Natural killer cell (primary cell): ENCODE results near the gene MITF. TPM values are rescaled to one million over a fixed set of nuclear protein-coding genes. Genes with fewer than 3 reads are reported as not detected.

Experiments
- ATAC-seq, 3 donors: fragments of 150-1000 bp in 2 of 3; fragments of 200-7000 bp in 1 of 3; cut with Tn5 transposase; 1 replicate in 1 of 3; 2 replicates in 2 of 3; pipeline ENCODE4 v1.10.0; 2021; ENCODE audit warnings: mild to moderate bottlenecking in 2 of 3, moderate library complexity in 2 of 3
- DNase-seq, 2 donors: peaks; one replicate each; pipeline versions ENCODE4 v3.0.0 to v3.0.0-alpha.2; 2013 to 2021; ENCODE audit warnings: mixed read lengths in 1 of 2
- H3K27ac ChIP-seq: one replicate; pipeline ENCODE4 v1.5.1; 2013; ENCODE audit warnings: mild to moderate bottlenecking, low read length
- H3K27me3 ChIP-seq: one replicate; pipeline ENCODE4 v1.6.1; 2013; ENCODE audit warnings: low read length; ENCODE audit not compliant: control insufficient read depth, insufficient read depth
- H3K36me3 ChIP-seq: one replicate; pipeline ENCODE4 v1.6.1; 2013; ENCODE audit warnings: low read length; ENCODE audit not compliant: control insufficient read depth, insufficient read depth
- H3K4me1 ChIP-seq: one replicate; pipeline ENCODE4 v1.6.1; 2013; ENCODE audit warnings: low read length; ENCODE audit not compliant: control insufficient read depth, insufficient read depth
- H3K4me3 ChIP-seq: one replicate; pipeline ENCODE4 v1.5.1; 2013; ENCODE audit warnings: low read length
- H3K9me3 ChIP-seq: one replicate; pipeline ENCODE4 v1.6.1; 2013; ENCODE audit warnings: low read length; ENCODE audit not compliant: control insufficient read depth, insufficient read depth
- H3K27ac Mint-ChIP-seq, 2 donors: one replicate each; pipeline ENCODE4 v1.8.0; 2022; ENCODE audit warnings: mild to moderate bottlenecking in 2 of 2, mixed read lengths in 2 of 2, moderate library complexity in 1 of 2
- H3K27me3 Mint-ChIP-seq, 2 donors: one replicate each; pipeline ENCODE4 v1.8.0; 2022; ENCODE audit warnings: low read depth in 2 of 2, mixed read lengths in 2 of 2
- H3K36me3 Mint-ChIP-seq: one replicate; pipeline ENCODE4 v1.8.0; 2022; ENCODE audit warnings: mixed read lengths
- H3K4me1 Mint-ChIP-seq, 2 donors: one replicate each; pipeline ENCODE4 v1.8.0; 2022; ENCODE audit warnings: mixed read lengths in 2 of 2
- H3K4me3 Mint-ChIP-seq: one replicate; pipeline ENCODE4 v1.8.0; 2022; ENCODE audit warnings: mild to moderate bottlenecking, moderate library complexity, mixed read lengths
- H3K9me3 Mint-ChIP-seq, 2 donors: one replicate each; pipeline ENCODE4 v1.8.0; 2022; ENCODE audit warnings: mixed read lengths in 2 of 2
- WGBS: methylation state at CpG from one replicate; pipeline ENCODE4 v1.1.7; 2013; ENCODE audit warnings: missing lambda C conversion rate; ENCODE audit not compliant: insufficient coverage; 5-methylcytosine and 5-hydroxymethylcytosine counted together
- intact Hi-C: fragments of 100-400 bp; cut with micrococcal nuclease; formaldehyde crosslinking; loops from one replicate; pipeline ENCODE4 v1.14.2; 2022
- total RNA-seq, 4 donors: library from RNA; stranded (reverse); fragments of 120-200 nt in 1 of 4; gene quantifications; one replicate each; pipeline versions ENCODE4 v1.2.3 to v1.2.4, GENCODE V29; 2013 to 2022
- TF ChIP-seq, protein P1 (sequence below): fragments of 200-600 bp; IDR thresholded peaks from one replicate; pipeline ENCODE4 v1.8.0; 2022; ENCODE audit warnings: antibody characterized with exemption

Gene MITF
- total RNA-seq, 3 donors from 2014 or later (not counting 1 experiment from before 2014, with no cell fraction given): 0.23 to 1.5 (median 0.54) TPM

DNA sequence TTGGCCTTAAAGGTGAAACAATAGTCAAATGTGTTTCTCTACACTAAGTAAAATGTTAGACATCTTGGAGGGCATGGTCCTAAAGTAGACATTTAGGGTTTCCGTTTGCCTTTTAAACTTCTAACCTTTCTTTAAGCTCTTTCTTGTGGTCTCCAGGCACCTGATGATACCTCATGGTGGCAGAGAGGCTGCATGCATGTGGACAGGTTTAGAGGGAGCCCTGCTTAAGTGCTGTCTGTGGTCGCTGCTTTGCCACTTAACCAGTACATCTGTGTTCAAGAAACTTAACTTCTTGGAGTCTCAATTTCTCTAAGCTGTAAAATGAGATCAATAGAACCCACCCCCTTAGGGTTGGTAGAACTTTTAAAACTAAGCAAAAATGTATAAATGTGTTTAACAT lies 6.2 kb downstream of the MITF start:
- H3K36me3 ChIP-seq: no peaks in the 10 kb centered on the region
- 14% methylated on average over 1 of the region's 2 CpGs for WGBS

DNA sequence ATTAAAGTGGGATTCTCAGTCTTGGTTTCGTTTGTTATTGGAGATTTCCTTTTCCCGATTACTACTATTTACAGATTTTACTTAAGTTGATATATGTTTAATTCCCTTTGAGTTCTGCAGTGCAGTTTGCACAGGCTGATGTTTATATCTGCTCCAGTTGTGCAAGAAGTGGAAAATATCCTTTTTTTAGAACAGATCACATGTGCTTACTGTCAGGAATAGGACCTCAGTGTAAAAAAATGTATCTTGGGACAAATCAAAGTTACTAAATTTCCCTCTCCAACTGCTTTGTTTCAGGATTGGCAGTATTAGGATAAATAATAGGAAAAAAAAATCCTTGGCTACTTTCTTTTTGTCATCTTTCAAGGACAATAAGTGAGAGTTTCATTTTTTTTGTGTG lies 6.9 kb downstream of the MITF start:
- Mint-ChIP-seq H3K9me3 (peaks cover 0 to 3% of the 10 kb centered on the region in 2 donors), H3K4me1 (no peaks in the 10 kb centered on the region)
- no peak for ATAC-seq

More for the DNA sequence above, 6.2 kb downstream of the MITF start:
- Mint-ChIP-seq H3K27ac (no peak overlapping the region), H3K27me3 (peaks cover 13 to 16% of the 10 kb centered on the region in 2 donors), H3K4me1 (no peaks in the 10 kb centered on the region), H3K4me3 (no peak overlapping the region), H3K9me3 (peaks cover 0 to 3% of the 10 kb centered on the region in 2 donors), H3K36me3 (no peaks in the 10 kb centered on the region)
- intact Hi-C loops: no loop called here
- ATAC-seq (no peak), DNase-seq (no peak)
- Histone ChIP-seq H3K4me3 (no peak overlapping the region), H3K27ac (no peak overlapping the region), H3K4me1 (peaks cover 8% of the 10 kb centered on the region), H3K27me3 (peaks cover 1% of the 10 kb centered on the region), H3K9me3 (no peaks in the 10 kb centered on the region)
- TF ChIP-seq, protein P1, sequence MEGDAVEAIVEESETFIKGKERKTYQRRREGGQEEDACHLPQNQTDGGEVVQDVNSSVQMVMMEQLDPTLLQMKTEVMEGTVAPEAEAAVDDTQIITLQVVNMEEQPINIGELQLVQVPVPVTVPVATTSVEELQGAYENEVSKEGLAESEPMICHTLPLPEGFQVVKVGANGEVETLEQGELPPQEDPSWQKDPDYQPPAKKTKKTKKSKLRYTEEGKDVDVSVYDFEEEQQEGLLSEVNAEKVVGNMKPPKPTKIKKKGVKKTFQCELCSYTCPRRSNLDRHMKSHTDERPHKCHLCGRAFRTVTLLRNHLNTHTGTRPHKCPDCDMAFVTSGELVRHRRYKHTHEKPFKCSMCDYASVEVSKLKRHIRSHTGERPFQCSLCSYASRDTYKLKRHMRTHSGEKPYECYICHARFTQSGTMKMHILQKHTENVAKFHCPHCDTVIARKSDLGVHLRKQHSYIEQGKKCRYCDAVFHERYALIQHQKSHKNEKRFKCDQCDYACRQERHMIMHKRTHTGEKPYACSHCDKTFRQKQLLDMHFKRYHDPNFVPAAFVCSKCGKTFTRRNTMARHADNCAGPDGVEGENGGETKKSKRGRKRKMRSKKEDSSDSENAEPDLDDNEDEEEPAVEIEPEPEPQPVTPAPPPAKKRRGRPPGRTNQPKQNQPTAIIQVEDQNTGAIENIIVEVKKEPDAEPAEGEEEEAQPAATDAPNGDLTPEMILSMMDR: no peak

DNA sequence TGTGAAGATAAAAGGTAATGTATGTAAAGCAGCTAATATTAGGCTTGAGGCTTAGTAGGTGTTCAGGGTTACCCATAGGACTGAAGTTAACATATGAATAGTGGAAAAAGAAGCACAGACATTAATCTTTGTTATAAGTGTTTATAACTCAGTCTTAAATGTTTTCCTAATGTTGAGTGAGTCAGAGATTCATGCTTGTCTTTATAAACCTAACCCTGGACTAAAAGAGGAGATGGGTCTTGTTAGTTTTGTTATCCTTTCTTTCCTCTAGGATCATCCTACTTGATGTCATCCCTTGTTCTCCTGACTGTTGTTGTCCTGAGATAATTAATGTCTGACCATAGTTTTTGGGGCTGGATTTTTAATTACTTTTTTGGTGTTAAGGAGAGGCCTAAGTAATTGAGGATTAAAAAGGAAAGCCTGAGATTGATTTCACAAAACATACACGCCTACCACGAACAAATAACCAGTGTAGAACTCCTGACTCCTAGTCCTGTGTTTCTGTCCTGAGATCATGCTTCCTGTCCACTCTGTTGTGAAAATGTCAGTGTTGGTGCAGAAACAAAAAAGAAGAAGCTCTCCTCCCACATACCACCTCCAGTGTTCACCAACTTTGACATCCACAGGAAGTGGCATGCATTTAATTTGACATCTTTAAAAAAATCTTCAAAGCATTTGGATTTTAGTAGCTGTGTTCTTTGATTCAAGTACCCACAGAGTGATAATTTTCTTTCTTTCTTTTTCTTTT lies 8.4 kb downstream of the MITF start:
- Histone ChIP-seq H3K9me3 (no peaks in the 10 kb centered on the region), H3K4me1 (peaks cover 5% of the 10 kb centered on the region), H3K27ac (no peak overlapping the region), H3K27me3 (no peaks in the 10 kb centered on the region), H3K4me3 (no peak overlapping the region), H3K36me3 (no peaks in the 10 kb centered on the region)
- Mint-ChIP-seq H3K9me3 (peaks cover 0 to 2% of the 10 kb centered on the region in 2 donors), H3K27ac (no peak overlapping the region), H3K36me3 (no peaks in the 10 kb centered on the region), H3K4me1 (no peaks in the 10 kb centered on the region), H3K4me3 (no peak overlapping the region), H3K27me3 (peaks cover 0 to 2% of the 10 kb centered on the region in 2 donors)
- TF ChIP-seq, protein P1: no peak
- ATAC-seq (no peak), DNase-seq (no peak)
- WGBS: 60% methylated on average over 2 of the region's 2 CpGs
- intact Hi-C loops: no loop called here

More for the DNA sequence above, 6.9 kb downstream of the MITF start:
- peaks cover 5% of the 10 kb centered on the region for H3K4me1 ChIP-seq
- no peaks in the 10 kb centered on the region for H3K9me3 ChIP-seq
- Mint-ChIP-seq H3K27me3 (peaks cover 7 to 10% of the 10 kb centered on the region in 2 donors), H3K4me3 (no peak overlapping the region), H3K27ac (no peak overlapping the region), H3K36me3 (no peaks in the 10 kb centered on the region)
- DNase-seq: no peak
- H3K27me3 ChIP-seq: no peaks in the 10 kb centered on the region
- intact Hi-C loops: no loop called here
- no peak overlapping the region for H3K4me3 ChIP-seq
- WGBS: no CpG with 5 or more reads among the region's 2 CpGs
- TF ChIP-seq, protein P1: no peak
- H3K36me3 ChIP-seq: no peaks in the 10 kb centered on the region
- no peak overlapping the region for H3K27ac ChIP-seq
